K562 (cell line): ENCODE measurements around the gene METAP1. TPM values are rescaled to one million over a fixed set of nuclear protein-coding genes. Genes with fewer than 3 reads are reported as not detected.
A peak's percentile ranks its signal among the peaks of the same experiment; 100 is the strongest.

ENCODE experiments used
- CC2D1A ChIP-seq: fragments of 450-650 bp; IDR thresholded peaks from 2 replicates; pipeline ENCODE4 v1.6.1; 2017; ENCODE audit warnings: mild to moderate bottlenecking
- COPS2 ChIP-seq: fragments of 450-650 bp; conservative IDR thresholded peaks from 2 replicates; pipeline ENCODE4 v1.6.1; 2016; ENCODE audit warnings: mild to moderate bottlenecking, moderate library complexity
- FOXJ2 ChIP-seq: fragments of 200-800 bp; sonication (Bioruptor generic); IDR thresholded peaks from 2 replicates; pipeline ENCODE4 v1.6.1; 2016; ENCODE audit warnings: missing genetic modification characterization, missing compliant biosample characterization
- GABPA ChIP-seq: fragments of 200-800 bp; sonication (Bioruptor generic); conservative IDR thresholded peaks from 2 replicates; pipeline ENCODE4 v1.6.1; 2016; ENCODE audit warnings: low read depth, missing genetic modification characterization, missing compliant biosample characterization
- HCFC1 ChIP-seq: IDR thresholded peaks from 2 replicates; pipeline ENCODE4 v1.6.1; 2012; ENCODE audit warnings: low read depth, low read length, improper control_type of control experiment
- HNRNPK ChIP-seq: fragments of 200-400 bp; formaldehyde crosslinking; IDR thresholded peaks from one replicate; pipeline ENCODE4 v1.6.1; 2018; ENCODE audit warnings: mild to moderate bottlenecking, low read depth, low read length; ENCODE audit not compliant: poor library complexity, severe bottlenecking
- KAT7 ChIP-seq: sonication (generic); formaldehyde crosslinking; IDR thresholded peaks from 2 replicates; pipeline ENCODE4 v1.8.0; 2022; ENCODE audit warnings: missing genetic modification reagents, mild to moderate bottlenecking, borderline replicate concordance
- POLR3G ChIP-seq: IDR thresholded peaks from 2 replicates; pipeline ENCODE4 v1.6.1; 2011; ENCODE audit not compliant: insufficient read length, insufficient replicate concordance; ENCODE audit errors: extremely low read depth
- RB1 ChIP-seq: fragments of 450-650 bp; IDR thresholded peaks from 2 replicates; pipeline ENCODE4 v1.6.1; 2017; ENCODE audit warnings: low read depth, mild to moderate bottlenecking
- SMAD3 ChIP-seq: fragments of 450-650 bp; formaldehyde crosslinking; conservative IDR thresholded peaks from 2 replicates; pipeline ENCODE4 v1.4.0; 2020; ENCODE audit warnings: mild to moderate bottlenecking
- TAF1 ChIP-seq: IDR thresholded peaks from 2 replicates; pipeline ENCODE4 v1.6.1; 2011; ENCODE audit warnings: mild to moderate bottlenecking, low read length, moderate library complexity; ENCODE audit not compliant: insufficient read depth, control insufficient read depth, severe bottlenecking; ENCODE audit errors: extremely low read depth
- TCF7L2 ChIP-seq: fragments of 150-350 bp; IDR thresholded peaks from 2 replicates; pipeline ENCODE4 v1.6.1; 2016; ENCODE audit warnings: low read depth, mild to moderate bottlenecking, low read length, moderate library complexity
- ZNF134 ChIP-seq: fragments of 250-450 bp; sonication (Bioruptor Pico); conservative IDR thresholded peaks from 2 replicates; pipeline ENCODE4 v1.4.0; 2020
- ZNF431 ChIP-seq: sonication (generic); formaldehyde crosslinking; IDR thresholded peaks from 2 replicates; pipeline ENCODE4 v1.8.0; 2022; ENCODE audit warnings: mild to moderate bottlenecking, missing genetic modification reagents
- ZNF780A ChIP-seq: fragments of 250-450 bp; sonication (Bioruptor Pico); IDR thresholded peaks from 2 replicates; pipeline ENCODE4 v1.5.0; 2021; ENCODE audit warnings: mild to moderate bottlenecking
- polyA plus RNA-seq, 8 experiments: library from polyadenylated mRNA; depleted of rRNA in 4 of 8; stranded (reverse) in 5 of 8; unstranded in 3 of 8; fragments of >200 nt; fragmentation: Nextera tagmentation in 2 of 8; fragmentation: Illumina TruSeq in 1 of 8; extraction: Ambion mirVana in 2 of 8; extraction: Trizol in 1 of 8; gene quantifications; 2 replicates each; pipeline versions ENCODE4 v1.2.1 to v1.2.3, GENCODE V29; 2011 to 2014; ENCODE audit warnings: inconsistent platforms in 1 of 8, missing spikeins in 1 of 8
- total RNA-seq, 7 experiments: library from RNA; depleted of rRNA in 6 of 7; stranded (reverse); fragments of >200 nt in 6 of 7; fragmentation: Illumina TruSeq in 2 of 7; extraction: Trizol in 2 of 7; gene quantifications; 2 replicates each; pipeline versions ENCODE4 v1.2.1 to v1.2.3, GENCODE V29; 2011 to 2021; ENCODE audit warnings: low replicate concordance in 1 of 7
- TF ChIP-seq, protein P1 (sequence below): sonication (generic); formaldehyde crosslinking; IDR thresholded peaks from 2 replicates; pipeline ENCODE4 v1.8.0; 2022; ENCODE audit warnings: mild to moderate bottlenecking, missing genetic modification reagents
- TF ChIP-seq, protein P2 (sequence below): sonication (generic); formaldehyde crosslinking; IDR thresholded peaks from 2 replicates; pipeline ENCODE4 v1.8.1; 2023; ENCODE audit warnings: mild to moderate bottlenecking, missing genetic modification reagents
- TF ChIP-seq, protein P3 (sequence below): sonication (generic); formaldehyde crosslinking; IDR thresholded peaks from 2 replicates; pipeline ENCODE4 v1.8.1; 2023; ENCODE audit warnings: mild to moderate bottlenecking, missing genetic modification reagents
- TF ChIP-seq, protein P4 (sequence below): fragments of 450-650 bp; conservative IDR thresholded peaks from 2 replicates; pipeline ENCODE4 v1.6.1; 2016; ENCODE audit warnings: missing genetic modification characterization, low read depth, mild to moderate bottlenecking, control low read depth, missing compliant biosample characterization
- TF ChIP-seq, protein P5 (sequence below): sonication (generic); IDR thresholded peaks from 2 replicates; pipeline ENCODE4 v1.6.1; 2016

Gene METAP1
- total and polyA plus RNA-seq, 9 of the 15 experiments (the other 6 are each of a cell fraction or from before 2014, with no cell fraction given) = 31.4 to 77.6 (median 59.5) TPM

- TF ChIP-seq ZNF780A (CRISPR knock-in tag) = no peak
- TF ChIP-seq, protein P1, sequence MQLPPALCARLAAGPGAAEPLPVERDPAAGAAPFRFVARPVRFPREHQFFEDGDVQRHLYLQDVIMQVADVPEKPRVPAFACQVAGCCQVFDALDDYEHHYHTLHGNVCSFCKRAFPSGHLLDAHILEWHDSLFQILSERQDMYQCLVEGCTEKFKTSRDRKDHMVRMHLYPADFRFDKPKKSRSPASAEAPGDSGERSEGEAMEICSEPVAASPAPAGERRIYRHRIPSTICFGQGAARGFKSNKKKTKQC = 0 out of 2 replicates have a peak, but pooled peaks have one; percentile 14
- TF ChIP-seq SMAD3 (CRISPR knock-in tag) = no peak
- TF ChIP-seq POLR3G = no peak
- TF ChIP-seq FOXJ2 = 0 out of 2 replicates have a peak, but pooled peaks have one; percentile 22
- TF ChIP-seq RB1 = peak; percentile 43; the same call in 1 of the 2 replicates
- TF ChIP-seq, protein P2, sequence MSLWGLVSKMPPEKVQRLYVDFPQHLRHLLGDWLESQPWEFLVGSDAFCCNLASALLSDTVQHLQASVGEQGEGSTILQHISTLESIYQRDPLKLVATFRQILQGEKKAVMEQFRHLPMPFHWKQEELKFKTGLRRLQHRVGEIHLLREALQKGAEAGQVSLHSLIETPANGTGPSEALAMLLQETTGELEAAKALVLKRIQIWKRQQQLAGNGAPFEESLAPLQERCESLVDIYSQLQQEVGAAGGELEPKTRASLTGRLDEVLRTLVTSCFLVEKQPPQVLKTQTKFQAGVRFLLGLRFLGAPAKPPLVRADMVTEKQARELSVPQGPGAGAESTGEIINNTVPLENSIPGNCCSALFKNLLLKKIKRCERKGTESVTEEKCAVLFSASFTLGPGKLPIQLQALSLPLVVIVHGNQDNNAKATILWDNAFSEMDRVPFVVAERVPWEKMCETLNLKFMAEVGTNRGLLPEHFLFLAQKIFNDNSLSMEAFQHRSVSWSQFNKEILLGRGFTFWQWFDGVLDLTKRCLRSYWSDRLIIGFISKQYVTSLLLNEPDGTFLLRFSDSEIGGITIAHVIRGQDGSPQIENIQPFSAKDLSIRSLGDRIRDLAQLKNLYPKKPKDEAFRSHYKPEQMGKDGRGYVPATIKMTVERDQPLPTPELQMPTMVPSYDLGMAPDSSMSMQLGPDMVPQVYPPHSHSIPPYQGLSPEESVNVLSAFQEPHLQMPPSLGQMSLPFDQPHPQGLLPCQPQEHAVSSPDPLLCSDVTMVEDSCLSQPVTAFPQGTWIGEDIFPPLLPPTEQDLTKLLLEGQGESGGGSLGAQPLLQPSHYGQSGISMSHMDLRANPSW (CRISPR knock-in tag) = no peak
- no peak for TF ChIP-seq ZNF431 (CRISPR knock-in tag)
- no peak for TF ChIP-seq HNRNPK
- TF ChIP-seq ZNF134 (CRISPR knock-in tag) = no peak; the same call in 1 of the 2 replicates
- peak; percentile 87 for TF ChIP-seq GABPA (tag)
- TF ChIP-seq, protein P3, sequence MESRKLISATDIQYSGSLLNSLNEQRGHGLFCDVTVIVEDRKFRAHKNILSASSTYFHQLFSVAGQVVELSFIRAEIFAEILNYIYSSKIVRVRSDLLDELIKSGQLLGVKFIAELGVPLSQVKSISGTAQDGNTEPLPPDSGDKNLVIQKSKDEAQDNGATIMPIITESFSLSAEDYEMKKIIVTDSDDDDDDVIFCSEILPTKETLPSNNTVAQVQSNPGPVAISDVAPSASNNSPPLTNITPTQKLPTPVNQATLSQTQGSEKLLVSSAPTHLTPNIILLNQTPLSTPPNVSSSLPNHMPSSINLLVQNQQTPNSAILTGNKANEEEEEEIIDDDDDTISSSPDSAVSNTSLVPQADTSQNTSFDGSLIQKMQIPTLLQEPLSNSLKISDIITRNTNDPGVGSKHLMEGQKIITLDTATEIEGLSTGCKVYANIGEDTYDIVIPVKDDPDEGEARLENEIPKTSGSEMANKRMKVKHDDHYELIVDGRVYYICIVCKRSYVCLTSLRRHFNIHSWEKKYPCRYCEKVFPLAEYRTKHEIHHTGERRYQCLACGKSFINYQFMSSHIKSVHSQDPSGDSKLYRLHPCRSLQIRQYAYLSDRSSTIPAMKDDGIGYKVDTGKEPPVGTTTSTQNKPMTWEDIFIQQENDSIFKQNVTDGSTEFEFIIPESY (CRISPR knock-in tag) = peak; percentile 63
- TF ChIP-seq, protein P4, sequence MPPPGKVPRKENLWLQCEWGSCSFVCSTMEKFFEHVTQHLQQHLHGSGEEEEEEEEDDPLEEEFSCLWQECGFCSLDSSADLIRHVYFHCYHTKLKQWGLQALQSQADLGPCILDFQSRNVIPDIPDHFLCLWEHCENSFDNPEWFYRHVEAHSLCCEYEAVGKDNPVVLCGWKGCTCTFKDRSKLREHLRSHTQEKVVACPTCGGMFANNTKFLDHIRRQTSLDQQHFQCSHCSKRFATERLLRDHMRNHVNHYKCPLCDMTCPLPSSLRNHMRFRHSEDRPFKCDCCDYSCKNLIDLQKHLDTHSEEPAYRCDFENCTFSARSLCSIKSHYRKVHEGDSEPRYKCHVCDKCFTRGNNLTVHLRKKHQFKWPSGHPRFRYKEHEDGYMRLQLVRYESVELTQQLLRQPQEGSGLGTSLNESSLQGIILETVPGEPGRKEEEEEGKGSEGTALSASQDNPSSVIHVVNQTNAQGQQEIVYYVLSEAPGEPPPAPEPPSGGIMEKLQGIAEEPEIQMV (tag) = no peak
- no peak for TF ChIP-seq COPS2
- TF ChIP-seq TCF7L2 = no peak
- TF ChIP-seq, protein P5, sequence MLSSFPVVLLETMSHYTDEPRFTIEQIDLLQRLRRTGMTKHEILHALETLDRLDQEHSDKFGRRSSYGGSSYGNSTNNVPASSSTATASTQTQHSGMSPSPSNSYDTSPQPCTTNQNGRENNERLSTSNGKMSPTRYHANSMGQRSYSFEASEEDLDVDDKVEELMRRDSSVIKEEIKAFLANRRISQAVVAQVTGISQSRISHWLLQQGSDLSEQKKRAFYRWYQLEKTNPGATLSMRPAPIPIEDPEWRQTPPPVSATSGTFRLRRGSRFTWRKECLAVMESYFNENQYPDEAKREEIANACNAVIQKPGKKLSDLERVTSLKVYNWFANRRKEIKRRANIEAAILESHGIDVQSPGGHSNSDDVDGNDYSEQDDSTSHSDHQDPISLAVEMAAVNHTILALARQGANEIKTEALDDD = no peak
- TF ChIP-seq HCFC1 = peak; percentile 43; the same call in 1 of the 2 replicates
- no peak for TF ChIP-seq CC2D1A
- TF ChIP-seq TAF1 = peak; percentile 91
- TF ChIP-seq KAT7 = no peak
Measured at GRCh38 chr4:99088481-99089365, 93.2 kb downstream of the METAP1 start, which contains the start of gene ADH5 (continued).
